Fibroblast of pulmonary artery (primary cell): ENCODE data around the gene WDPCP.
"Not testable (repeated sequence)": the region's sequence is repeated elsewhere in the genome, so short reads cannot be mapped to it uniquely, and the experiment has no call there.

Source experiments
- DNase-seq: peaks from one replicate; pipeline ENCODE4 v3.0.0-alpha.2; 2010; ENCODE audit warnings: low read depth
- H3K4me3 ChIP-seq: replicated peaks from 2 replicates; pipeline ENCODE4 v1.5.1; 2011; ENCODE audit warnings: low read depth, mild to moderate bottlenecking, control low read depth, low read length, moderate library complexity
- TF ChIP-seq, protein P1 (sequence below): IDR thresholded peaks from 2 replicates; pipeline ENCODE4 v1.5.1; 2011; ENCODE audit warnings: mild to moderate bottlenecking, control low read depth, low read length, inconsistent platforms; ENCODE audit errors: missing control alignments

The WDPCP gene

DNA sequence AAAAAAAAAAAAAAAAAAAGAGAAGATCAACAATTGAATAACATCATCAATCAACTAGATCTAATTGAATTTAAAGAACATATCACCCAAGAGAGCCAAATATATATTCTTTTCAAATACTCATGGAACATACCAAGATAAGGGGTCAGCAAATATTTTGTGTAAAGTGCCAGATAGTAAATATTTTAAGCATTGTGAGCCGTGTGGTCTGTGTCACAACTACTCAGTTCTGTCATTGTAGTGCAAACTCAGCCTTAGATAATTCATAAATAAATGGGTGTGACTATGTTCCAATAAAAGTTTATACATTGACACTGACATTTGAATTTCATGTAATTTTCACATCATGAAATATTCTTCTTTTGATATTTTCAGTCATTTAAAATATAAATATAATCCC, 491.8 kb downstream of the WDPCP start:
- TF ChIP-seq, protein P1, sequence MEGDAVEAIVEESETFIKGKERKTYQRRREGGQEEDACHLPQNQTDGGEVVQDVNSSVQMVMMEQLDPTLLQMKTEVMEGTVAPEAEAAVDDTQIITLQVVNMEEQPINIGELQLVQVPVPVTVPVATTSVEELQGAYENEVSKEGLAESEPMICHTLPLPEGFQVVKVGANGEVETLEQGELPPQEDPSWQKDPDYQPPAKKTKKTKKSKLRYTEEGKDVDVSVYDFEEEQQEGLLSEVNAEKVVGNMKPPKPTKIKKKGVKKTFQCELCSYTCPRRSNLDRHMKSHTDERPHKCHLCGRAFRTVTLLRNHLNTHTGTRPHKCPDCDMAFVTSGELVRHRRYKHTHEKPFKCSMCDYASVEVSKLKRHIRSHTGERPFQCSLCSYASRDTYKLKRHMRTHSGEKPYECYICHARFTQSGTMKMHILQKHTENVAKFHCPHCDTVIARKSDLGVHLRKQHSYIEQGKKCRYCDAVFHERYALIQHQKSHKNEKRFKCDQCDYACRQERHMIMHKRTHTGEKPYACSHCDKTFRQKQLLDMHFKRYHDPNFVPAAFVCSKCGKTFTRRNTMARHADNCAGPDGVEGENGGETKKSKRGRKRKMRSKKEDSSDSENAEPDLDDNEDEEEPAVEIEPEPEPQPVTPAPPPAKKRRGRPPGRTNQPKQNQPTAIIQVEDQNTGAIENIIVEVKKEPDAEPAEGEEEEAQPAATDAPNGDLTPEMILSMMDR: no peak
- no peak overlapping the region for H3K4me3 ChIP-seq
- no peak for DNase-seq

DNA sequence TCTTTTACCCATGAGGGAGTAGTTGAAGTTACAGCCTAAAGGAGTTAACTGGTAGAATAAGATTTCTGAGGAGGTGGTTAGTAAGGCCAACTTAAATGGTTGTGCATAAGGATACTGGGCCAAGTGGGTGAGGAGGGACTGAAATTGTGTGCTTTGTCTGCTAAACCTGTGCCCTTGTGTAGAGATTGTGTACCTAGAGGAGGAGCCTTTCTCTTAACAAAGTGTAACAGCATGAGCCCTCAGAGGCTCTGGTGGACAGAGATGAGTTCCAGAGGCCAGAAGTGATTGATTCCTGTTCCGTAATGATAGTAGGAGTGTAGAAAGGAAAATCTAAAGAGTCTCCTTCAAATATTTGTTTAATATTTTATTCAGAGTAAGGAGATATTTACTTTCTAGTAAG, 494.8 kb downstream of the WDPCP start:
- H3K4me3 ChIP-seq: no peak overlapping the region
- TF ChIP-seq, protein P1: no peak
- no peak for DNase-seq

DNA sequence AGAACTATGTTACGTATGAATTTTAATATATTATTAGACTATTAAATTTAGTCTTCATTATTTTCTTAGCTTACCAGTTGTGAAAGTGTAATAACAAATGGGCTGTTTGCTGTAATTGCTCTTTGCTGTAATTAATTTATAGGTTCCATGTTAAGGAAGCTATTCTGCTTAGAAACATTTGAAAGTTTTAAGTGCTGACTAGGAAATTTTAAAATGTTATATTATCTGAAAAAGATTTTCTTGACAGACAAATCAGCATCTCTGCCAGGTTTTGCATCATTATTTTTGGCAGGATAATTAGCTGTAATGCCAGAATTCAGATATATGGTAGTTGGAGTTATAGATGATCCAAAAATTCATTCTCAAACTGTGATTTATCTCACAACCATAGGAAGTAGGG, 495.4 kb downstream of the WDPCP start:
- TF ChIP-seq, protein P1: no peak
- no peak for DNase-seq
- H3K4me3 ChIP-seq: no peak overlapping the region

DNA sequence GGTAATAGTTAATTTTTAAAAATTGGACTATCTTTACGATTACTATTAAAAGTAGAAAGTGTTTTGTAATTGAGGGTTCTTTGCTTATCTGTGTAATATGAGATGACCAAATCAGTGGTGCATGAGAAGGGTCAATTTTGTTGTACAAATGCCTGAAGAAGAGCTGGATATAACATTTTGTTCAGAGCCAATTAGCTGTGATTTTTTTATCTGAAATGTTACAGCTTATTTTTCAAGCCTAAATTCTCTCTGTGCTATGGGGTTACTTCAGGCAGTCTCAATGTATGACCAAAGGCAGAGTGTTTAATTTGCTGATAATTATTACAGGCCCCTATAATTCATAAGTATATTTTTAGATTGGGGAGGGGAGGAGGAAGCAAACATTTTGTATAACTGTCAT, 495.9 kb downstream of the WDPCP start:
- TF ChIP-seq, protein P1: no peak
- no peak for DNase-seq

DNA sequence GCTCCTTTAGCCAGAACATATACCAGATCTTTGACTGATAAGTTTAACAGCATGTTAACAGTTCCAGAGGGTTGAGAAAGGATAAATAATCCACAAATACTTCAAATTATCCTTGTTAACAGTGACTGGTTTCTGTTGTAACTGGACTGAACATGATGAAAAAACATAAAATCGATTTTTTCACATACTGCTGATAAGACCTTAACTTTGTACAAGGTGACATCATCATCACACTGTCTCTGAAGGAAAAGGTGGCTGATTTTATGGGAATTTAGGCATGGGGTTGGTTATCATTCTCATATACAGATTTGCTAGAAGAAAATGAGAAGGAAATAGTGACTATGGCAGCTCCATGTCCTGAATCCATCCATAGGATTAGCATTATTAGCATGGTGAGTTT, 501.6 kb downstream of the WDPCP start:
- TF ChIP-seq, protein P1: no peak
- H3K4me3 ChIP-seq: no peak overlapping the region
- DNase-seq: no peak

More for the DNA sequence above, 495.9 kb downstream of the WDPCP start:
- H3K4me3 ChIP-seq: no peak overlapping the region

DNA sequence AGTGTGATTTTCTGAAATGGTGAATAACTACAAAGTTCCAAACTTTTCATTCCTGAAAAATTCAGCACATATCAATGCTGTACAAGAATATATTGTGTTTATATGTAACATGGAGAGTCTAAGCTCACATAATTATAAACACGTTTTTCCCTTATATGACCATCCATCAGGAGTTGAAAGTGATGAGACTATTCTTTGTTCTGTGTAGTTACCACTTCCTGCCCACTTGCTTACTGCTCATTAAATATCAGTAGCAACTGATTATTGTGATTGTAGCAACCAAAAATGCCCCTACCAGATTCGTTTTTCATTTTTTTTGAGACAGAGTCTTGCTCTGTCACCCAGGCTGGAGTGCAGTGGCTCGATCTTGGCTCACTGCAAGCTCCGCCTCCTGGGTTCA, 506.9 kb downstream of the WDPCP start:
- TF ChIP-seq, protein P1: no peak
- H3K4me3 ChIP-seq: no peak overlapping the region
- DNase-seq: no peak

DNA sequence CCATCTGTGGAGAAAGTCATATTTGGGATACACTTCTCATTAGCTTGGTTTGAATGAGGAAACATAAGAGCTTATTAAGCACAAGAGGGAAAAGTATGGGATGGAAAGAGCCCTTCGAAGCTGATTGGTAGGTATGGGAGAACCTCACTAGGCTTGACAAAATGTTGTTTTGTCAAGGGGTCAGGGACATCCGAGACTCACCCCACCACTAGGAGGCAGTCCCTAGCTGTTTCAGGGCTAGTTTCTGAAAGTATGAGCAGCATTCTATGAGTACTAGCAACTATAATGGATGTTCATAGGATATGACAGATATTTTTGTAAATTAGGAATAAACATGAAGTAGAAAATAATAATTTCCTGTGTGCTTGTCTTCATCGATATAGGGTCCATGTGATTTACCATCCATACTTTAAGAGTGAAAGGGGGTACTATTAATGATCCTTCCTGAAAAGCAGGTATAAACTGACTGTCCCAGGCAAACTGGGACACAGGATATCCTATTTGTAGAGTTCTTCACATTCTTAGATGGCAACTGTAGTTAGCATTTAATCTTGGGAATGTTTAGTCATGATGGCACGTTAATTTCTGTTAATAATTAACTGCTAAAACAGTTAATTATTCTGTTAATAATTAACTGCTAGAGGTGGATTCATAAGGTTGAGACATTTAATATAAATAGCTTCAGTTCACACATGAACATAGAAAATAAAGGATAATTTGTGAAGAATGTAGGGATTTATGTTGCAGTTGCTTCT, 509.2 kb downstream of the WDPCP start:
- DNase-seq: no peak
- TF ChIP-seq, protein P1: peak; percentile 45
- H3K4me3 ChIP-seq: no peak overlapping the region

DNA sequence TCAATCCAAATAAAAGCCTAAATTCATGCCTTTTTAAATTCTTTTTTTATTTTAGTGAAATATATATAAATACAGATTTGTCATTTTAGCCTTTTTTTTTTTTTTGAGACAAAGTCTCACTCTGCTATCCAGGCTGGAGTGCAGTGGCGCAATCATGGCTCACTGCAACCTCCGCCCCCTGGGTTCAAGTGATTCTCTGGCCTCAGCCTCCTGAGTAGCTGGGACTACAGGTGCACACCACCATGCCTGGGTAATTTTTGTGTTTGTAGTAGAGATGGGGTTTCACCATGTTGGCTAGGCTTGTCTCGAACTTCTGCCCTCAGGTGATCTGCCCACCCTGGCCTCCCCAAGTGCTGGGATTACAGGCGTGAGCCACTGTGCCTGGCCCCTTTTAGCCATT, 513.9 kb downstream of the WDPCP start:
- not testable (repeated sequence) for DNase-seq, H3K4me3 ChIP-seq
